AG09319 (cell line): ENCODE results near the gene PRKCB.
"Not testable (repeated sequence)": the region's sequence is repeated elsewhere in the genome, so short reads cannot be mapped to it uniquely, and the experiment has no call there.

Experiments used
- DNase-seq: peaks from one replicate; pipeline ENCODE4 v3.0.0-alpha.2; 2010; ENCODE audit warnings: low read depth; ENCODE audit errors: extremely low read depth
- CTCF ChIP-seq: IDR thresholded peaks from 2 replicates; pipeline ENCODE4 v1.5.1; 2011; ENCODE audit warnings: low read depth, mild to moderate bottlenecking, inconsistent platforms, low read length, moderate library complexity

The PRKCB gene

GRCh38 chr16:24018485-24018884, 182.7 kb downstream of the PRKCB start:
- TF ChIP-seq CTCF, result no peak
- no peak for DNase-seq

- no peak for DNase-seq
These were observed 187.0 kb downstream of the PRKCB start for GRCh38 chr16:24022797-24023196.

GRCh38 chr16:24023621-24024020, 187.8 kb downstream of the PRKCB start:
- no peak for TF ChIP-seq CTCF

More at GRCh38 chr16:24022797-24023196, 187.0 kb downstream of the PRKCB start:
- TF ChIP-seq CTCF, result no peak

GRCh38 chr16:24024971-24025370, 189.2 kb downstream of the PRKCB start:
- no peak for TF ChIP-seq CTCF
- DNase-seq, result no peak

More at GRCh38 chr16:24023621-24024020, 187.8 kb downstream of the PRKCB start:
- DNase-seq, result no peak

GRCh38 chr16:24027466-24027865, 191.7 kb downstream of the PRKCB start:
- TF ChIP-seq CTCF, result no peak
- DNase-seq, result no peak

- not testable (repeated sequence) for DNase-seq
These were observed 194.1 kb downstream of the PRKCB start for GRCh38 chr16:24029841-24030240.

GRCh38 chr16:24035127-24035842, 199.5 kb downstream of the PRKCB start:
- no peak for DNase-seq

More at GRCh38 chr16:24035127-24035842, 199.5 kb downstream of the PRKCB start:
- no peak for TF ChIP-seq CTCF
